ELR (cell line): ENCODE results near the gene SLC27A4.

Source experiments
- DNase-seq: peaks from one replicate; pipeline ENCODE4 v3.0.0-alpha.2; 2015; ENCODE audit warnings: low read depth

SLC27A4 gene

DNA sequence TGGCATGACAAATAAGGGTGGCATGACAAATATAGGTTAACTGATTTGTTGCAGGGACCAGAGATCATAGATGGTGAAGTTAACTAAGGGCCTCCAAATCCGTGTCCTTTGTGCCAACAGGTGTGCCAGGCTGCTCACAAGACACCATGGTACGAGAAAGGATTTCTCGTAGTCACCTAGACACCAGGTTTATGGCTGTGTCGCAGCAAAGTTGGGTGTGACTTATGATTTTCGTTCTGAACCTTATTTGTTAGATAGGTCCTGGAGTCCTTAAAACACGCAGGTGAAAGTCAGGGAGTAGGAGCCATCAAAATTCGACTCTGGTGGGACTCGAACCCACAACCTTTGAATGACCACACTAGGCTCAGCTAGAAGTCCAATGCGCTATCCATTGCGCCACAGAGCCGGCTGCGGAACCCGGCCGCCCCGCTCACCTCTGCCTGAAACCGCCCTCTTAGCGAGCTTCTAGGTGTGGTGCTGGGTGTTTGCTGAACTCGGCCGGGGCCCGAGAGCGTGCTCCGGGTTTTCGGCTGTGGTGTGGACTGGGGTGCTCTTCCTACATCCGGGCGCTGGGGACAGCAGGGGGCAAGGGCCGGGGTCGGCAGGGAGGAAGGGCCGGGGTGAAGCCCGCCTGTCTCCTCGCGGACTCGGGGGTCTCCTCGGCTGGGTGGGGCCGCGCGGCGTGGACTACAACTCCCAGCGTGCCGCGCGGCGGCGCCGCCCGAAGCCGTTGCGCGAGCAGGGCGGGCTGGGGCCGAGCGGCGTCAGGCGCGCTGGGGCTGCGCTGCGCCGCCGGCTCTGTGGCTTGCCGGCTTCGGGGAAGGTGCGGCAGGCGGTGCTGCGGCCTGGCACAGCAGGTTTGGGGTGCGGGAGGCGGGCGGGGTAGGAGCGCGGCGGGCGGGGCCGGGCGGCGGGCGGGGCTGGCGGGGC, at the start of gene SLC27A4:
TSS of gene SLC27A4 (plus strand) at position 767 of the 930 bp plus-strand sequence. CDS start 2,606 bp downstream, outside the sequence.
- peak; percentile 86 for DNase-seq

DNA sequence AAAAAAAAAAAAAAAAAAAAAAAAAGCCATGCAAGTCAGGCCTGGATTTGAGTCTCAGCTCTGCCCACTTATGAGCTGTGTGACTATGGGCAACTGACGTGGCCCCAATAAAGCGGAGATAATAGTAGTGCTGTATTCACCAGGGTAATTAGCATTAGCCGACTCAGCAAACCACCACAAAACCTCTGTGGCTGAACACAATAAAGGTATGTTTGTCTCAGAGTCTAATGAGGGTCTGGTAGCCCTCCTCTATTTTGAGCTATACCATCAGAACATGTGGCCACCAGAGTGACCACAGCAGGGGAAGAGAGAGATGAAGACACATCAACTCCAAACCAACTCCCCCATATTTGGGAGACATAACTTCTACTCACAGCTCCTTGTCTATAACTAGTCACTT, 48.3 kb upstream of the SLC27A4 start:
- DNase-seq: no peak

DNA sequence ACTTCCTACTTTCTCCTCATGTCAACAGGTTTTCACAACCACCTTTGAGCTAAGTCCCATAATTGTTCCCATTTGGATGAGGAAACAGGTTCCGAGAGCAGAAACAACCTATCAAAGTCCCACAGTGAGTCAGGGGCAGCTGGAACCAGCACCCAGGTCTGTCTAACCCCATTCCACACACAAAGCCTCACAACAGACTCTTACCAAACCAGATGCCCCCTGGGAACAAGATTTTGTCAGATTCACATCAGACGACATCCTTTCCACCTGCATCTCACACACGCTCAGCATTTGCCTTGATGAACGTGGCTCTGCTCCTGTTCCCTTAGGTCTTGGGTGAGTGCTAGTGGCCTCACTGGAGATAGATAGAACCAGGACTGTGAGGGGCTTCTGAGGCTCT, 47.2 kb upstream of the SLC27A4 start:
- no peak for DNase-seq

DNA sequence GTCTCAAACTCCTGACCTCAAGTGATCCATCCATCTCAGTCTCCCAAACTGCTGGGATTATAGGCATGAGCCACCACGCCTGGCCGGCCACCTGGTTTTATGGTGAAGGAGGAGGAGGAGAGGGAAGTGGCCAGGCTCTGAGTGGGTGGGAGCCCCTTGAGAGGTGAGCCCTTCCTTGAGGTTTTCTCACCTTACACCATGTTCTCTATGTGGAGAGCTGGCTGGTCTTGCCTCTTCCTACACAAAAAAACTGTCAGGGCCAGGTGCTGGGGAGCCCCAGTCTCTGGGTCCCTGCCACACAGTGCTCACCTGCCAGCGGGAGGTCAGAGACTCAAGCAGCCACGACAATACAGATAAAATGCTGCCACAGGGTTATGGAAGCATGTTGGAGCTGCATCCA, 46.2 kb upstream of the SLC27A4 start:
- no peak for DNase-seq

DNA sequence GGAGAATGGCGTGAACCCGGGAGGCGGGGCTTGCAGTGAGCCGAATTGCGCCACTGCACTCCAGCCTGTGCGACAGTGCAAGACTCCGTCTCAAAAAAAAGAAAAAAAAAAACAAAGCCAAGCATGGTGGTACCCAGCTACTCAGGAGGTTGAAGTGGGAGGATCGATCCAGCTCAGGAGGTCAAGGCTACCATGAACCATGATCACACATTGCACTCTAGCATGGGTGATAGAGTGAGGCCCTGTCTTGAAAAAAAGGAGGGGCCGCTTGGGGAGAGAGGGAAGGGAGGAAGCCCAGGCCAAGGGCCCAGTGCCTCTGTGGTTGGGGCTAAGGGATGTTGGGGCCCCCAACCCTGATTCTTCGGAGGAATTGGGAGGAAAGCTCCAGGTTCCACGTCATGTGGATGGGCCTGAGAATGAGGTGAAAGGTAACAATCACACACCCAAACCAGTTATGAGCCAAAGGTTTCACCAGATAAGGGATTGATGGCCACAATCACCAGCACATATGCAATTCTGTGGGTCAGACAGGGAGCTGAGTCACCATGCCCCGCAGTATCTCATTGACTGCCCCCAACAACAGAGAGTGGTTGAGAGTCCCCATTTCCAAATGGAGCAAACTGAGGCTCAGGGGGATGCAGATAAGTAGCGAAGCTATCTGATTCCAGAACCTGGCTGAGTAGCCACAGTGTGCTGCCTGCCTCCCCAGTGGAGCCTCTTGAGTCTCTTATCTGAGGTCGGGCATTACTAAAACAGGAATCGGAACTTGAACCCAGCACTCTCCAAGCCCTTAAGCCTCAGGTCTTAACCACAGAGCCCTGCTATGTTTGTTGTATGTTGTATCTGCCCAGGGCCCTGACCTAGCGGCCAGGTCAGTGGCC, 43.7 kb upstream of the SLC27A4 start:
- DNase-seq: peak; percentile 41

DNA sequence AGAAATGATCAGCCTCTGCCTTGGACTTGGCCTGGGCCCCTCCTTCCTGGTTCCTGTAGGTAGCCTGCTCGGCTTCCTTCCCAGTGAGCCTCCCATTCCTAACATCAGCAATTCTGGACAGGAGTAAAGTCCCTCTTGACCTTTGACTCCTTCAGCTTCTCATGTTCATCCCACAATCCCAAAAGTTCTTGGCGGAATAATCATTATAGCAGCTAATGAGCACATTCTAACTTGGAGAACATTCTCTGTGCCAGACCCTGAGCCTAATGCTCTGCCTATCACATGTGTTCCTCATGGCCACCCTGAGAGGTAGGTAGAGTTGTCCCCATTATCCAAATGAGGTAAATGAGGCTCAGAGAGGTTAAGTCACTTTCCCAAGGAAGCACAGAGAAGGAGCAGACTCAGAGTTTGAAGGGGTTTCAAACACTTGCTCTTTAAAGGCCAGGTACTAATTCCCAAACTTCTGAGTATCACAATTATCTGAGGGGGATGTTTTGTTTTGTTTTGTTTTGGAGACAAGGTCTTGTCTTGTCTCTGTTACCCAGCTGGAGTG, 43.0 kb upstream of the SLC27A4 start:
- no peak for DNase-seq

DNA sequence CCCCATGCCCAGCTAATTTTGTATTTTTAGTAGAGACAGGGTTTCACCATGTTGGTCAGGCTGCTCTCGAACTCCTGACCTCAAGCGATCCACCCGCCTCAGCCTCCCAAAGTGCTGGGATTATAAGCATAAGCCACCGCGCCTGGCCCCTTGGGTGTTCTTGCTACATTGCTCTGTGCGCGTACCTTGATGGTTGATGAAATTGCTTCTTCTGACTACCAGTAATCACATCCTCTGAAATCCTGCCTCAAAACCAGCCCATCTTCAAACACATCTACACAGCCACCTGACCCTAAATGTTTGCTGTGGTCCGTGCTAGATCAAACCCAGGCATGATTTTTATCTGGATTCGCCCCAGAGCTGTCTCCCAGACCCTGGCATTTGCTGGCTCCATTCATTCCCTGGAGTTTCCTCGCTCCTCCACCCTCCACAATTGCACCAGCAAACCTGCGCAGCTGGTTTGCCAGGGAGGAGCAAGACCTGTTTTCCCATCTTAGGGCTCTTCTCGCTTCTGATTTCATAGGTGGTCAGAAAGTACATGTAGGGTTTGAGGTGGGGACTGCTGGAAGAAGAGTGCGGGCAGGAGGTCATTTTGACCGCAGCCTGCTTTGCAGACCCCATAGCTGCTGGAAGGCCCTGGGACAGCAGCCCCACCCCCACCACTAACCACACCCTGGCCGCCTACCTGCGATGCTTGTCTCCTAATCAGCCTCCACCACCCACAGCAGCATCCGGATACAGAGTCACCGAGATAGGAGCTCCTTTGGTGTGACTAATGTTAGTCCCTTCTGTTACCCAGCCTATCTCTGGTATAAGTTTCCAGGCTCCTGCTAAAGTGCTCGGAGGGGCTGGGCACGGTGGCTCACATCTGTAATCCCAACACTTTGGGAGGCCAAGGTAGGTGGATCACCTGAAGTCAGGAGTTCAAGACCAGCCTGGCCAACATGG, 41.5 kb upstream of the SLC27A4 start:
- no peak for DNase-seq

DNA sequence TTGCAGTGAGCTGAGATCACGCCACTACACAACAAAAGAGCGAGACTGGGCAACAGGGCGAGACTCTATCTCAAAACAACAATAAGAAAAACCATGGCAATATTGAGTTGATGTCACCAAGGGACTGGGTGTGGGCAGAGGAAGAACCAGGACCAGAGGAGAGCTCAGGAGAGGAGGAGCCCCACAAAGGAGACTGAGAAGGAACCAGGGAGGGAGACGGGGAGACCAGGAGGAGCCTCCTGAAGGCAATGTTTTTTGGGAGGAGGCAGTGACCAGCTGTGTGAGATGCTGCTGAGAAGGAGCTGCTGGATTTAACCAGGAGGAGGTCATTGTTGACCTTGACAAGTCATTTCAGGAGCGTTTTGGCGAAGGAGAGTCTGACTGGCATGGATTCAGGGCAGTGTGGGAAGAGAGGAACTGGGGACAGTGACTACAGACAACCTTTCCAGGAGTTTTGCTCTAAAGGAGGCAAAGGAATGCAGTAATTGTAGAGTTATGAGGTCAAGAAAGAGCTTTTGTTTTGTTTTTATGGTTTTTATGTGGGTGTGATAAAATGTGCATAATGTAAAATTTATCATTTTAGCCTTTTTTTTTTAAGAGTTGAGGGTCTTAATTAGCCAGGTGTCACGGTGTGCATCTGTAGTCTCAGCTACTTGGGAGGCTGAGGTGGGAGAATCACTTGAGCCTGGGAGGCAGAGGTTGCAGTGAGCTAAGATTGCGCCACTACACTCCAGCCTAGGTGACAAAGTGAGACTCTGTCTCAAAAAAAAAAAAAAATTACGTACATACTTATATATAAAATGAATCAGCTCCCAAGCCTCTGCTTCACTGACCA, 36.0 kb upstream of the SLC27A4 start:
- peak; percentile 51 for DNase-seq

DNA sequence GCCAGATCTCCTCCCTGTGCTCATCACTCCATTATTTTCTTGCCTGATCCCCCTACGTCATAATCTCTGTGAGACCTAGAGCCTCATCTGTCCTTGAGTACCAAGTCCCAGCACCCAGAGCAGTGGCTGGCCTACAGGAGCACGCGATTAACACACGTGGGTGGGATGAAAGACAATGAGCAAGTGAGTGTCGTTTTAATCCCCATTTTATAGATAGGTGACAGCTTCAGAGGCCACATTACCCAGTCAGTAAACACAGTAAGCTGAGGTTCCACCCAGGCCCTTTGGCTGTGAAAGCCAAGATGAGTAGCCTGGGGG, 35.4 kb upstream of the SLC27A4 start:
- DNase-seq: no peak

DNA sequence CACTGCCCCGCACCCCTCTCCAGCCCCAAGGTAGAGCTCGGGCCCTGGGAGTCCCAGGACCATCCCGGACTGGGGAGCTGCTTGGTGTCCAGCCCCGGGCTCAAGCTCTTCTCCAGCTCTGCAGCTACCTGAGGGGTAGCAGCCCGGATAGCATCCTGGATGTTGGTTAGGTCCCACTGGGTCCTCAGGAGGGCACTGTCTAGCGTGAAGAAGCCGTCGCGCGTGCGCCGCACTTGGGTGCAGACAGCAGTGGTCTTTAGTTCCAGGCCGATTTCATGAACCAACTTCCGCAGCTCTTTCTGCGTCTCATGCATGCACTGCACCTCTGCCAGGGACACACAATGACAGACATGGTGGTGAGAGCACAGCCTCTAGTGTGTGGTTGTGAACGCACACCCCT, 30.8 kb upstream of the SLC27A4 start:
- no peak for DNase-seq

DNA sequence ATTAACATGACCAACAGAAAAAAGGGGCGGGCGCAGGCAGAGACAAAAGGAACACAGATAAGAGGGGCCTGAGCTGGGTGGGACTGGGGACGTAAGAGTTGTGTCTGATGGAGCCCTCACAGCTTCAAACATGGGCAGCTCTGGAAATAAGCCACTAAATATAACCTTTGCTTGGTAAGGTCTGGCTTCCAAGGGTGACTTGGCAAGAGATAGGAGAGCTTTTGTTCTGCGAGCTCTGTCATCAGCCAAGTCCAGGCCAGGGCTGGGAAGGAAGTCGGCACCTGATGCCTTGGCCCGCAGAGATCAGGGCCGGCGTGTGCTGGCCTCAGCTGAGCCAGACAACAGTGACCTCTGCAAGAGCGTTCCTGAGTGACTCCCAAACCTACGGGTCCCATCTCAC, 29.9 kb upstream of the SLC27A4 start:
- no peak for DNase-seq

DNA sequence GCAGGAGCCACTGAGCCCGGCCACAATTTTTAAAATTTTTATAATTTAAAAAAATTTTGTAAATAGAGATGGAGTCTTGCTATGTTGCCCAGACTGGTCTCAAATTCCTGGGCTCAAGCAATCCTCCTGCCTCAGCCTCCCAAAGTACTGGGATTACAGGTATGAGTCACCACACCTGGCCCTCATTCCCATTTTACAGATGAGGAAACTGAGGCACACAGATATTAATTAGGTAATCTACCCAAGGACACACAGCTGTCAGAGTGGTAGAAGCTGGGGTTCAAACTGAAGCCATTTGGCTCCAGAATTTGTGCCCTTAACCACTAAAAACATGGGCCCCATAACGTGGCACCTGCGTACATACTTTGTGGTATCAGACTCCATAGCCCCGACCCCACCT, 25.6 kb upstream of the SLC27A4 start:
- DNase-seq: no peak

DNA sequence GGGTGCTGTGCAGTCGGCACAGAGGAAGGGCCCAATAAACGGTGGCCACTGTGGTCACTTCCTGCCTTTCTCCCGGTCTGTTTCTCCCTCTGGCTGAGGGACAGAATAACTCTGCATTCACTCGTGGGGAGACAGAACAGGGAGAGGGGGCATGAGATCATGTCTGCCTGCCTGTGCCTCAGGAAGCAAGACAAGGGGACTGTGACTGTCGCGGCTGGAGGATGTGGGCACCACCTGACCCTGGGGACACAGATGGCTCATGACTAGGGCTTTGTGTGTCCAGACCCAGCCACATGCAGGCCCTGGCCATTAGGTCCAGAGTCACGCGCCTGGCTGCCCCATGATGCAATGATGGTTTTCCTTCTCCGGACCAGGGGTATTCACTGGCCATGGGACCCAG, 23.9 kb upstream of the SLC27A4 start:
- DNase-seq: no peak

DNA sequence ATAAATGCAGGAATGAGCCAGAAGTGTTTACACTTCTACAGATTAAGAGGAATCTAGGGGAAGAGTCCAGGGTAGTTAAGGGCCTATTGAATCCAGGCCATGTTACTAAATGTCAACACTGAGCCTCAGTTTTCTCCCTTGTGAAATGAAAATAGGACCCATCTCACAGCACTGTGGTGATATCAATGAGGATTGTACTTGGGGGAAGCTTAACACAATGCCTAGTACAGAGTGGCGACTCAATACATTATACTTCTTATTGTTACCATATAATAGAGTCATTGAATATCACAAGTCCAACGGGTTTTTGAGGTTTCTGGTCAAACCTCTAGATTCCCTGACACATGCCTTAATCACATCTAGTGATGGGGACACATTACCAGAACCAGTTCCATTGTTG, 22.7 kb upstream of the SLC27A4 start:
- DNase-seq: no peak

DNA sequence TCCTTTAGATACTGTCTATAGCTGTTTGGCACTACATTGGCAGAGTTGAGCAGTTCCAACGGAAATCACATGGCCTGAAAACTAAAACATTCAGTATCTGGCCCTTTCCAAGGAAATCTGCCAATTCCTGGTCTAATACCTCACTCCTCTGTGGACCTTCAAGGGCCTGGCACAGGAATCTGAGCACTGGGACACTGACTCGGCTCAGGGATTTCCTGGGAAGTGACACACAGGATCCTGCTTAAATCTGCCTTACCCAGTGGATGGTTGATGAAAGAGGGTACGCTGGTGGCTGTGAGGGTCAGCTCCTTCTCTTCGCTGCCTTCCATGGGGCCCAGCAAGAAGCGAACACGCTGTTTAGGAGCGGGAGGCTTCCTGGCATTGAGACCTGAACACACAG, 19.0 kb upstream of the SLC27A4 start:
- DNase-seq: no peak

DNA sequence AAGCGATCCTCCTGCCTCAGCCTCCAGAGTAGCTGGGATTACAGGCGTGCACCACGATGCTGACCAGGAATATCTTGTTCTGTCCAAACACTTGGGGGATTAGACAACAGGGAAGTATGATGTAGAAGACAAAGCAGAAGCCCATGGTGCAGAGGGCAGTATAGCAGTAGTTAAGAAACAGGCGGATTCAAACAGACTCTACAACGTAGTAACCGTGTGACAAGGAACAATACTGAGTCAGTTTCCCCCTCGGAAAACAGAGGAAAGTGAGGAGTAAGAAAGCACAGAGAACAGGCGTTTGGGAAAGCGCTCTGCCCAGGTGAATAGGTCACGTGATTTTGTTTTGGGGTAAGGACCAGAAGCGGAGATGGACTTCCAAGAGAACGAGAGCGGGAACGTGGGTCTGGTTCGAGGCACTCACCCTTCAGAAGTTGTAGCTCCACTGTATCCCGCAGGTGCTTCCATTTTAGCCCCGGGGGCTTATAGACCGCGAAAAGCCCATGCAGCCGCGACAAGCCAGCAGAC, 18.4 kb upstream of the SLC27A4 start:
- DNase-seq: no peak

DNA sequence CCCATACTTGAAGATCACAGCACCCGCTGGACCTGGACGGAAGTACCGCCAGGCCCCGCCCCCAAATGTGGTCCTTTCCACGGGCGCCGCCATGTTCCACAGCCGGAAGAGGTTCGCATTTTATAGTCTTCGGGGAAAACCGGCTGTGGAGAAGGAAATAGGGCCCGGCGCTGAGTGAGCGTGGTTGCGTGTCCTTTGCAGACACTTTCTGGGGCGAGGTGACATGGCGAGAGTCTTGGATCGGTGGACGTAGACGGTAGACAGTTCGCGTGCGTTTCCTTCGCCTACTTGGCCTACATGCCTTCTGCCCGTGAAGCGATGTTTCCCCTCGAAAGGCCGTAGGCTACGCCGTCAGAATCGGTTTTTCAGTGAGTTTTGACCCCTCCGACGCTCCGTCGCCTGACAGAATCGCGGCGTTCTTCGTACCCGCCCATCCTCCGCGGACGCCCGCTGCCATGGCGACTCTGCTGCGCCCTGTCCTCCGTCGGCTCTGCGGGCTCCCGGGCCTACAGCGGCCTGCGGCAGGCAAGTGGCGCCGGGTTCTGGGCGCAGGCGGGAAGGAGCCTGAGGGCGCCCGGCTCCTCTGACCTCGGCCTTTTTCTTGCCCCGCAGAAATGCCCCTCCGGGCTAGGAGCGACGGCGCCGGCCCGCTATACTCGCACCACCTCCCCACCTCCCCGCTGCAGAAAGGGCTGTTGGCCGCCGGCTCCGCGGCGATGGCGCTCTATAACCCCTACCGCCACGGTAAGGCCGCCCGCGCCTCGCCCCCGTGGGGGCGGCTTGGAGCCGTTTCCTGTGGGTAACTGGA, 17.7 kb upstream of the SLC27A4 start, which contains the start of the genes COQ4 and TRUB2:
TSS of gene COQ4 (plus strand) at position 436 of the 808 bp plus-strand sequence. CDS start at position 456, 20 bp downstream.
TSS of gene TRUB2 (minus strand) at position 44 of the 808 bp plus-strand sequence. CDS start at position 5, 39 bp downstream.
- DNase-seq: peak; percentile 98

DNA sequence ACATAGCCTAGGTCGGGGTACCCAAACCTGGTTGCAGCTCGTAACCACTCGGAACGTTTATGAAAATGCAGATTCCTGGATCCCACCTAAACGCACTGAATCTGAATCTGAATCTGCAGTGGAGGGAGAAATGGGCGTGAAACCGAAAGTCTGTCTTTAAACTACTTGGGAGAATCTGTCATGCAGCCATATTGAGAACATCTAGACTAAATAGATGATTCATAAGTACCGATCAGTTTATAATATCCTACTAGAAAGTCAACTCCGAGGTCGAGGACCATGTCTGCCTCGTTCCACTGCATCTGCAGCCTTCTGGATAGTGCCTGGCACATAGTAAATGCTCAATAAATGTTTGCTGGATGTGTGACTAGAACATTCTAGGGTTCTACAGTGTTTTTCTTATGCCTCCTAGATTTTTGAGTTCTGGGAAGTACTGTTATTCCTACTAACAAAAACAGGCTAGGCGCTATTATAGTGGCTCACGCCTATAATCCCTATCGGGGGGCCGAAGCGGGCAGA, 17.1 kb upstream of the SLC27A4 start:
- peak; percentile 61 for DNase-seq

DNA sequence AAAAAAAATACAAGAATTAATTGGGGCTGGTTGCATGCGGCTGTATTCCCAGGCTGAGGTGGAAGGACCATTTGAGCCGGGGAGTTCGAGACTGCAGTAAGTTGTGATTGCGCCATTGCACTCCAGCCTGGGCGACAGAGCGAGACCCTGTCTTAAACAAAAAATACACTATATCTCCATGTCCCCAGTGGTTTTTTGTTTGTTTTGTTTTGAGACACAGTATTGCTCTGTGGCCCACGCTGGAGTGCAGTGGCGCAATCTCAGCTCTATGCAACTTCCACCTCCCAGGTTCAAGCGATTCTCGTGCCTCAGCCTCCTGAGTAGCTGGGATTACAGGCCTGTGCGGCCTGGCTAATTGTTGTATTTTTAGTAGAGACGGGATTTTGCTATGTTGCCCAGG, 16.5 kb upstream of the SLC27A4 start:
- no peak for DNase-seq
